ENCODE data around the gene LIPC.

The LIPC gene

GRCh38 chr15:58562135-58562534, 130.3 kb downstream of the LIPC start:
- DNase-seq = no peak

GRCh38 chr15:58564981-58565380, 133.2 kb downstream of the LIPC start:
- no peak for DNase-seq

DNA sequence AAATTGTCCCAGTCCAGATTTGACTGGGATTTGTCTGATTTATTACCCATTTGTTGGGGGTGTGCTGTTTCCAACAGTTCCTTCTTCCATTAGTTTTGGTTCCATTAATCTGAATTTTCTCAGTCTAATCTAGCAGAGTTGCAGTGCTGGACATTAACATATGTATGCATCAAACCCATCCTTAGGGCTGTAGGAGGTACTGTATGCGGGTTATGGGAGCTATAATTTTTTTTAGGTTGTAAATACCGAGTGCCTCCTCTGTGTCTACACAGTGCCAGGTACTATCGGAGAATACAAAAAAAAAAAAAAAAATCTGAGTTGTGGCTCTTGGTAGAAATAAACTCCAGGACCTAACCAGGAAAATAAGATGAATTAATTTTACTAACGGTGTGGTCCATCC, 133.8 kb downstream of the LIPC start:
- DNase-seq = no peak

- DNase-seq = no peak
Observed at GRCh38 chr15:58566029-58566428, 134.2 kb downstream of the LIPC start.

GRCh38 chr15:58568157-58568571, 136.4 kb downstream of the LIPC start:
- DNase-seq = no peak

- DNase-seq = no peak
Observed at GRCh38 chr15:58569455-58569854, 137.7 kb downstream of the LIPC start.

- no peak for DNase-seq
Observed at GRCh38 chr15:58571491-58571890, 139.7 kb downstream of the LIPC start.

- DNase-seq = no peak
Observed at GRCh38 chr15:58572521-58572920, 140.7 kb downstream of the LIPC start.

GRCh38 chr15:58573270-58573669, 141.5 kb downstream of the LIPC start:
- DNase-seq = no peak

DNA sequence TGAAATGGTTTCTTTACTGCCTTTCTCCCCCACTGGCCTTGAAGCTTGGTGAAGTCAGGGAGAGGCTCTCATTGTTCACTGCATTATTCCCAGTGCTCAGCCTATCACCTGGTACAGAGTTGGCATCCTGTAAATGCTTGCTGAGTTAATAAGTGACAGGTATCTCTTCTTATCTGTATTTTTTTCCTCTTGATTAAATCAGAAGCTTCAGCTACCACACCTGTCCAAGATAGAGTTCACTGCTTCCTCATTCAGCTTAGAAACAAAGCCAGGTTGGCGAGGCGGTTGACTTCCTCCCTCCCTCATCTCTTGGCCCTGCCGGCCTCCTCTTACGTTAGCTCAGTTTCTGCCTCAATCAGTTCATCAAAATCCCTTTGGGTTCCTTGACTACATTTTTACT, 142.8 kb downstream of the LIPC start:
- no peak for DNase-seq

- no peak for DNase-seq
Observed at GRCh38 chr15:58575045-58575786, 143.4 kb downstream of the LIPC start.

DNA sequence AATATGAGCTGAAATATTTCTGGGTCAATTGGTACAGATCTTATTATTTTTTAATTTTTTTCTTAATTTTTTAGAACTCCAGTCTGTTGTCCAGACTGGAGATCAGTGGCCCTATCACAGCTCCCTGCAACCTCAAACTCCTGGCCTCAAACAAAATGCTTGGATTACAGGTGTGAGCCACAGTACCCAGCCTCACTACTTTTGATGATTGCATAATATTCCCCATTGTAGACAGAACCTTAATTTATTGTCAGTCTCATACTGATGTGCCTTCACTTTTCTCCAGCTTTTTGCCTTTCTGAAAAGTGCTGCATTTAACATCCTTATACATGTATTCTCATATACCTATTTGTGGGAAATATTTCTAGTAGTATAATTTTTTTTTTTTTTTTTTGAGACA, 144.9 kb downstream of the LIPC start:
- no peak for DNase-seq

DNA sequence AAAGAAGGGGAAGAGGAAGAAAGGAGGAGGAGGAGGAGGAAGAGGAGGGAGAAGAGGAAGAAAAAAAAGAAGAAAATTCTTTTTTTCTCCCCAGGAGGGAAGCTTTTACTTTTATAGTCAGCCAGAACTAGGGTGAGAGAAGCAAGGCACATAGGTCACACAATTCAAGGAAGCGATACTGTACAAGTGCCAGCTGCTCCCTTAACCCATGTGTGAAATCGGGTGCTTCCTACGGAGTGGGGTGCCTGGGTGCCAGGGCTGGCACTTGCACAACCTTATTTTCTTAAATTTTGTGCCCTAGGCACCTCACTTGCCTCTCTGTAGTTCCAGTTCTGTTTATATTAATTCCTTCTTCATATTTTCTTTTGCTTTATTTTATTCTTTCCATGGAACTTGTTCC, 150.4 kb downstream of the LIPC start:
- no peak for DNase-seq

GRCh38 chr15:58583171-58583908, 151.5 kb downstream of the LIPC start:
- no peak for DNase-seq

DNA sequence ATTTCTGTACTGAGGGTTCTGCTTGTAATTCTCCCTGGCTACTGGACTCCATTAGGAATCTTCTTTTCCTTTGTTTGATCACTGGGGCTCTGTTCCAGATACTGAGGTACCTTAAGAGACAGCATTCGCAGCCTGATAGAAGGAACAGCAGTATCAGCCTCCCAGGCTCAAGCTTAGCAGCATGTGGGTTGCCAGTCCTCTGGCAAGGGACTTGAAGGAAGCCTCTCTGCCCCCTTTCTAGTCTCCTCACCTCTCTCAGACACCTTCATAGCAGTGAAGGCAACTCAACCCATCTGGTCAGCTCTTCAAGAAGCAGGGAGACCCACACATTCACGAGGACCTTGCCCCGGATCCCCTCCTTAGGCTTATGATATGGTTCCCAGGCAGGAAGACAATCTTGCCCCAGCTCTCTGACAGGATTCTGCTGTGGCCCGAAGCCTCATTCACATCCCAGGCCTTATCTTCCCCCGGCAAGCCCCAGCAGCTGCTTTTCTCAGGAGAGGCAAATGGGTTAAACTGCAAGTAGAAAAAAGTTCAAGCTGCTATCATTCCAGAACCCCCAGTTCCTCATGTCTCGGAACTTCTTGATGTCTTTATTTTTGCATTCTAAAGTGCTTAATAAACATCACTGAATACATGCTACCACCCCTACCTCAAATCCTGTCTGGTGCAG, 153.1 kb downstream of the LIPC start:
- no peak for DNase-seq

GRCh38 chr15:58585693-58586443, 154.1 kb downstream of the LIPC start:
- no peak for DNase-seq

- DNase-seq = no peak
Observed at GRCh38 chr15:58587486-58587885, 155.7 kb downstream of the LIPC start.

GRCh38 chr15:58588096-58588495, 156.3 kb downstream of the LIPC start:
- no peak for DNase-seq

DNA sequence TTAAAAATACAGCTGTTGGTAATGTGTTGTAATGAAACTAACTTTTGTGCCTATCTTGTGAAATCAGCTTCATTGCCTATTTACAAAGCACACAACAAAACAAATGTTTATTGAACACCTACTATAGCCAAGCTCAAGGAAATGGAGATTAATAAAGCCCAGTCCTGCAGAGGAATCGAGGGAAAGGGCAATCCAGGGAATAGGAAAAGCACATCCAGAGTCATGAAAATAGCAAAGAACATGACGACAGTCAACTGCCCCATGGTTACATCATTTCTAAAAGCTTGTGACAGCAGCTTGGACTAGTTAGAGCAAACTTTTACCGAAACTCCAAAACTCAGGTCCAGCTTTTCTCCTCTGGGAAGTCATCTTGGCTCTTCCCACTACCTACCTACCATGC, 157.3 kb downstream of the LIPC start:
- no peak for DNase-seq

- no peak for DNase-seq
Observed at GRCh38 chr15:58590236-58590635, 158.4 kb downstream of the LIPC start.

DNA sequence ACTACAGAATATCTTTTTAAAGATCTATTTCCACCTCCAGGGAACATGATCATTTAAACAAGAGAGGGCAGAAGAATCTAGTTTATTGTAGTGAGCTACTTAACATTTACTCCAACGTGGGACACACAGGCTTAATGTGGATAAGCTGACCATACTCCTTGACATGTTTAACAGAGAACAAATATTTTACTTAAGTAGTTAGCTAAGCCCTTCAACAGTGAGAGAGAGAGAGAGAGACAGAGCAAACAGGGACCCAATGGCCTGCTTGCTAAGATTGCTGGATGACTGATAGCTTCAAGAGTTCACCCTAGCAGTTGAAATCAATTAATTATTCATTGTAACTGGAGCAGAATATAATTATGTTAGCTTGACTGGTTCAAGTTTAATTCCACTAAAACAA, 159.1 kb downstream of the LIPC start:
- no peak for DNase-seq

DNA sequence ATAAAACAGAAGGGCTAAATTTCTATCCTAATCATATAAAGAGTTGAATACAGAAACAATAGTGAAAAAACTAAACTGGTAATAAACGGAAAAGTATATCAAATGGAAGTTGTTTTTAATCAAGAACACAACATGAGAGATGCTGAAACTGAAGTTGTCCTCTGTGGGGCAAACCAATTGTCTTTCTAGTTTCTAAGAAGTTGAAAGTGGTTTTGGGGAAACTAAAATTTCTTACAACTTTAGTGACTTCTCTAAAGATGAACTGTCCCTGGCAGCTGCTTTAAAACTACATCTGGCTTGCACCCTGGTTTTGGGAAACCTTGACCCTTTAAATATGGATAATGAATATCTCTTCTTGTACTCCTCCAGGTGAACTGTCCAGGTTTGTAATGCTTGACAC, 162.1 kb downstream of the LIPC start:
- no peak for DNase-seq

DNA sequence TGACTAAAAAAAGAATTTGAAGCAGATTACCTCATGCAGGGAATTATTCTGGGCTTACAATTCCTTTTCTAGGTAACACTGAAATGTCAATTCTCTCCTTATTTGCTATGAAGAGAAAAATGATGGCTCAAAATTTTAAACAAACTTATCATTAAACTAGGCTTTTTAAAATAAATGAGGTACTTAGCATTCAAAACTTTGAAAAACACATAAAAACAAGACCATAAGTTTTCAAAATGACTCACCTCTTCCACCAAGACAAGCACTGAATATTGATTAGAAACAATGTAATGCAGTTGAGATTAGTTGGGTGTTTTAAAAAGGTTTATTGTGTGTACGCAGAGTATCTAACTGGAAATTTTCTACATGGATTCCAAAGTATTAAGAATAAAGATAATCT, 163.1 kb downstream of the LIPC start:
- no peak for DNase-seq

All from CD4-positive, alpha-beta T cell treated with Interleukin-21 for 1 hour (primary cell).